MCF 10A (cell line): ENCODE results near the gene C11orf58. TPM values are rescaled to one million over a fixed set of nuclear protein-coding genes. Genes with fewer than 3 reads are reported as not detected.

Experiments used
- BruUV-seq: library from RNA; stranded (reverse); fragments of 400-500 nt; replicated peaks from 2 replicates; lab custom pipeline; 2021; lab: Mats Ljungman, UMichigan
- CTCF ChIA-PET: fragments of 300-600 bp; sonication (Branson Sonifier 250); formaldehyde crosslinking; extraction: SDS; loops from one replicate; lab custom pipeline; 2021; ENCODE audit warnings: antibody characterized with exemption, inconsistent platforms; lab: Yijun Ruan, JAX
- POLR2A ChIA-PET: fragments of 300-600, 350-650 bp; sonication (Branson Sonifier 250); formaldehyde crosslinking; extraction: SDS; loops from one replicate; lab custom pipeline; 2020; ENCODE audit warnings: antibody characterized with exemption, inconsistent platforms; lab: Yijun Ruan, JAX
- DNase-seq: peaks from one replicate; pipeline ENCODE4 v3.0.0-alpha.2; 2018; ENCODE audit not compliant: unreplicated experiment
- H3K27ac Mint-ChIP-seq: one replicate; pipeline ENCODE4 v1.8.0; 2022; ENCODE audit warnings: mild to moderate bottlenecking, low read depth, mixed read lengths; ENCODE audit not compliant: unreplicated experiment
- H3K27me3 Mint-ChIP-seq: one replicate; pipeline ENCODE4 v1.8.0; 2022; ENCODE audit warnings: mixed read lengths; ENCODE audit not compliant: insufficient read depth, unreplicated experiment
- H3K36me3 Mint-ChIP-seq: one replicate; pipeline ENCODE4 v1.8.0; 2022; ENCODE audit warnings: mild to moderate bottlenecking, moderate library complexity, mixed read lengths; ENCODE audit not compliant: insufficient read depth, unreplicated experiment
- H3K4me1 Mint-ChIP-seq: one replicate; pipeline ENCODE4 v1.8.0; 2022; ENCODE audit warnings: mixed read lengths; ENCODE audit not compliant: insufficient read depth, unreplicated experiment
- H3K4me3 Mint-ChIP-seq: one replicate; pipeline ENCODE4 v1.8.0; 2022; ENCODE audit warnings: mild to moderate bottlenecking, moderate library complexity, mixed read lengths; ENCODE audit not compliant: unreplicated experiment
- H3K9me3 Mint-ChIP-seq: one replicate; pipeline ENCODE4 v1.8.0; 2022; ENCODE audit warnings: mixed read lengths; ENCODE audit not compliant: unreplicated experiment
- CTCF ChIP-seq: fragments of 200-600 bp; IDR thresholded peaks from one replicate; pipeline ENCODE4 v1.8.0; 2022; ENCODE audit warnings: antibody characterized with exemption, mild to moderate bottlenecking; ENCODE audit not compliant: unreplicated experiment
- intact Hi-C: fragments of 100-400 bp; cut with micrococcal nuclease; formaldehyde crosslinking; loops from 2 replicates; pipeline ENCODE4 v1.14.1; 2022
- total RNA-seq: library from RNA; stranded (reverse); gene quantifications from 2 replicates; pipeline ENCODE4 v1.2.3, GENCODE V29; 2022

The C11orf58 gene
- total RNA-seq, 1 experiment from 2014 or later = 230 TPM

- intact Hi-C loops = loop anchor here (1.0 kb wide), 1 partner anchor 107 kb away; no protein-coding TSS in a partner anchor
- no peak overlapping the region for H3K27ac Mint-ChIP-seq
- ChIA-PET POLR2A (interaction anchor here (0.6 to 2.9 kb wide), 25 partner anchors 8 to 1849 kb away, joined by 3 to 26 read pairs (median 4); partner anchors contain the start of gene RPS13), CTCF (interaction anchor here (0.6 to 1.1 kb wide), 4 partner anchors 28 to 1133 kb away, joined by 3 read pairs; no protein-coding TSS in a partner anchor)
- H3K36me3 Mint-ChIP-seq = peaks cover 25% of the 10 kb centered on the region
- no peaks in the 10 kb centered on the region for H3K27me3 Mint-ChIP-seq
- DNase-seq = peak; percentile 20
- H3K4me3 Mint-ChIP-seq = no peak overlapping the region
- no peaks in the 10 kb centered on the region for H3K9me3 Mint-ChIP-seq
- BruUV-seq = TSS peak; percentile 66
- peaks cover 25% of the 10 kb centered on the region for H3K4me1 Mint-ChIP-seq
- TF ChIP-seq CTCF = no peak
These were observed 734 bp downstream of the C11orf58 start for GRCh38 chr11:16738947-16739815.

- no peaks in the 10 kb centered on the region for H3K27me3 Mint-ChIP-seq
- peak; percentile 12 for DNase-seq
- H3K4me3 Mint-ChIP-seq = no peak overlapping the region
- BruUV-seq = no TSS peak
- peaks cover 48% of the 10 kb centered on the region for H3K36me3 Mint-ChIP-seq
- no peak for TF ChIP-seq CTCF
- ChIA-PET POLR2A (interaction anchor here (0.6 to 1.0 kb wide), 2 partner anchors 9 to 10 kb away, joined by 3 to 5 read pairs; no protein-coding TSS in a partner anchor), CTCF (interaction anchor here (0.6 to 1.4 kb wide), 6 partner anchors 10 to 1381 kb away, joined by 3 read pairs; no protein-coding TSS in a partner anchor)
- H3K4me1 Mint-ChIP-seq = peaks cover 29% of the 10 kb centered on the region
- no peaks in the 10 kb centered on the region for H3K9me3 Mint-ChIP-seq
- no peak overlapping the region for H3K27ac Mint-ChIP-seq
- intact Hi-C loops = no loop called here
These were observed 3.0 kb downstream of the C11orf58 start for GRCh38 chr11:16741473-16741872.

GRCh38 chr11:16743478-16743877, 5.0 kb downstream of the C11orf58 start:
- ChIA-PET CTCF (interaction anchor here (0.6 to 1.2 kb wide), 2 partner anchors 43 to 1099 kb away, joined by 3 read pairs; no protein-coding TSS in a partner anchor), POLR2A (interaction anchor here (0.7 to 0.9 kb wide), 3 partner anchors 16 to 1867 kb away, joined by 3 read pairs; no protein-coding TSS in a partner anchor)
- no peak overlapping the region for H3K4me3 Mint-ChIP-seq
- peaks cover 24% of the 10 kb centered on the region for H3K4me1 Mint-ChIP-seq
- H3K9me3 Mint-ChIP-seq = no peaks in the 10 kb centered on the region
- DNase-seq = no peak
- no peaks in the 10 kb centered on the region for H3K27me3 Mint-ChIP-seq
- no peak for TF ChIP-seq CTCF
- no TSS peak for BruUV-seq
- no peak overlapping the region for H3K27ac Mint-ChIP-seq
- peaks cover 66% of the 10 kb centered on the region for H3K36me3 Mint-ChIP-seq
- intact Hi-C loops = no loop called here

- H3K36me3 Mint-ChIP-seq = peaks cover 74% of the 10 kb centered on the region
- POLR2A ChIA-PET = interaction anchor here (0.8 to 0.9 kb wide), 2 partner anchors 16 to 466 kb away, joined by 3 read pairs; no protein-coding TSS in a partner anchor
- no TSS peak for BruUV-seq
These were observed 5.8 kb downstream of the C11orf58 start for GRCh38 chr11:16744128-16744725.

More at GRCh38 chr11:16744128-16744725, 5.8 kb downstream of the C11orf58 start:
- no peak for DNase-seq
- CTCF ChIA-PET = interaction anchor here (0.6 to 1.2 kb wide), 2 partner anchors 42 to 1100 kb away, joined by 3 read pairs; no protein-coding TSS in a partner anchor
- intact Hi-C loops = no loop called here
- peaks cover 24% of the 10 kb centered on the region for H3K4me1 Mint-ChIP-seq
- no peaks in the 10 kb centered on the region for H3K27me3 Mint-ChIP-seq
- H3K4me3 Mint-ChIP-seq = no peak overlapping the region
- no peaks in the 10 kb centered on the region for H3K9me3 Mint-ChIP-seq
- no peak for TF ChIP-seq CTCF
- no peak overlapping the region for H3K27ac Mint-ChIP-seq
